WTC11 (cell line): ENCODE results near the gene DUSP22.

Source experiments
- AFF4 ChIP-seq: sonication (generic); formaldehyde crosslinking; IDR thresholded peaks from 2 replicates; pipeline ENCODE4 v1.8.1; 2023; ENCODE audit warnings: mild to moderate bottlenecking, missing genetic modification reagents, borderline replicate concordance
- ATF1 ChIP-seq: sonication (generic); formaldehyde crosslinking; IDR thresholded peaks from 2 replicates; pipeline ENCODE4 v1.8.1; 2023; ENCODE audit warnings: mild to moderate bottlenecking, moderate library complexity, missing genetic modification reagents
- CREB1 ChIP-seq: sonication (generic); formaldehyde crosslinking; IDR thresholded peaks from 2 replicates; pipeline ENCODE4 v1.8.0; 2023; ENCODE audit warnings: mild to moderate bottlenecking, missing genetic modification reagents
- CTCF ChIP-seq: fragments of 200-600 bp; IDR thresholded peaks from 2 replicates; pipeline ENCODE4 v1.8.0; 2022; ENCODE audit warnings: antibody characterized with exemption
- FOXK1 ChIP-seq: sonication (generic); formaldehyde crosslinking; IDR thresholded peaks from 2 replicates; pipeline ENCODE4 v1.8.0; 2022; ENCODE audit warnings: mild to moderate bottlenecking, moderate library complexity, missing genetic modification reagents
- MXD4 ChIP-seq: fragments of 250-450 bp; sonication (Bioruptor Pico); IDR thresholded peaks from 2 replicates; pipeline ENCODE4 v1.8.0; 2021; ENCODE audit warnings: mild to moderate bottlenecking, moderate library complexity, borderline replicate concordance
- RELA ChIP-seq: sonication (generic); formaldehyde crosslinking; IDR thresholded peaks from 2 replicates; pipeline ENCODE4 v1.8.1; 2022; ENCODE audit warnings: missing genetic modification reagents, mild to moderate bottlenecking, borderline replicate concordance
- USF2 ChIP-seq: sonication (generic); formaldehyde crosslinking; IDR thresholded peaks from 2 replicates; pipeline ENCODE4 v1.8.1; 2023; ENCODE audit warnings: mild to moderate bottlenecking, missing genetic modification reagents, moderate library complexity
- ZNF138 ChIP-seq: sonication (generic); formaldehyde crosslinking; conservative IDR thresholded peaks from 2 replicates; pipeline ENCODE4 v1.8.1; 2022; ENCODE audit warnings: mild to moderate bottlenecking, moderate library complexity, missing genetic modification reagents
- TF ChIP-seq, protein P1 (sequence below): sonication (generic); formaldehyde crosslinking; IDR thresholded peaks from 2 replicates; pipeline ENCODE4 v1.8.1; 2022; ENCODE audit warnings: mild to moderate bottlenecking, missing genetic modification reagents, moderate library complexity, borderline replicate concordance
- TF ChIP-seq, protein P2 (sequence below): sonication (generic); formaldehyde crosslinking; IDR thresholded peaks from 2 replicates; pipeline ENCODE4 v1.8.0; 2022; ENCODE audit warnings: mild to moderate bottlenecking, missing genetic modification reagents

- TF ChIP-seq CTCF (no peak), RELA (no peak), MXD4 (CRISPR knock-in tag) (no peak), ZNF138 (CRISPR knock-in tag) (no peak), AFF4 (CRISPR knock-in tag) (no peak), USF2 (no peak), ATF1 (CRISPR knock-in tag) (no peak), FOXK1 (CRISPR knock-in tag) (no peak), CREB1 (CRISPR knock-in tag) (no peak)
- TF ChIP-seq, protein P1, sequence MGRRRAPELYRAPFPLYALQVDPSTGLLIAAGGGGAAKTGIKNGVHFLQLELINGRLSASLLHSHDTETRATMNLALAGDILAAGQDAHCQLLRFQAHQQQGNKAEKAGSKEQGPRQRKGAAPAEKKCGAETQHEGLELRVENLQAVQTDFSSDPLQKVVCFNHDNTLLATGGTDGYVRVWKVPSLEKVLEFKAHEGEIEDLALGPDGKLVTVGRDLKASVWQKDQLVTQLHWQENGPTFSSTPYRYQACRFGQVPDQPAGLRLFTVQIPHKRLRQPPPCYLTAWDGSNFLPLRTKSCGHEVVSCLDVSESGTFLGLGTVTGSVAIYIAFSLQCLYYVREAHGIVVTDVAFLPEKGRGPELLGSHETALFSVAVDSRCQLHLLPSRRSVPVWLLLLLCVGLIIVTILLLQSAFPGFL, result no peak
- TF ChIP-seq, protein P2, sequence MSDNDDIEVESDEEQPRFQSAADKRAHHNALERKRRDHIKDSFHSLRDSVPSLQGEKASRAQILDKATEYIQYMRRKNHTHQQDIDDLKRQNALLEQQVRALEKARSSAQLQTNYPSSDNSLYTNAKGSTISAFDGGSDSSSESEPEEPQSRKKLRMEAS, result no peak
These were observed 60.2 kb downstream of the DUSP22 start for GRCh38 chr6:352474-352873.
